Measurements from ENCODE around the gene OSBPL10. TPM values are rescaled to one million over a fixed set of nuclear protein-coding genes. Genes with fewer than 3 reads are reported as not detected.

OSBPL10 gene
- total and polyA plus RNA-seq, 2 of the 4 experiments (the other 2 are of a cell fraction): 9.5 to 10.1 TPM

- H4K5ac ChIP-seq (ENCODE audit: low read depth, low read length): no peak overlapping the region
- WGBS, 2 experiments (ENCODE audit: extremely low coverage in 2 of 2, insufficient read length in 1 of 2): no CpG with 5 or more reads among the region's 4 CpGs
- H2BK5ac ChIP-seq (ENCODE audit: low read depth, low read length, poor library complexity, severe bottlenecking): no peak overlapping the region
- H3K79me1 ChIP-seq (ENCODE audit: low read depth in 1 of 2, low read length in 2 of 2): peaks cover 3 to 4% of the 10 kb centered on the region in 2 experiments; a peak in 2 of 4 replicates
- no peak overlapping the region for H3K27ac ChIP-seq (ENCODE audit: insufficient read depth, low read length)
- no peak overlapping the region for H2BK20ac ChIP-seq (ENCODE audit: low read depth, low read length)
- POLR2A ChIA-PET (ENCODE audit: unreplicated experiment): no interaction called here
- no peak overlapping the region for H2BK120ac ChIP-seq (ENCODE audit: low read depth, low read length)
- BruUV-seq (replicated peaks): no TSS peak
- no peak overlapping the region for H3K18ac ChIP-seq (ENCODE audit: low read depth, low read length)
- TF ChIP-seq FOS (IDR thresholded peaks at IDR 0.05; ENCODE audit: low read depth, low read length) (no peak), CEBPB (IDR thresholded peaks at IDR 0.05; ENCODE audit: low read depth, low read length) (no peak), MAZ (IDR thresholded peaks at IDR 0.05; ENCODE audit: borderline replicate concordance, low read depth, low read length) (no peak), MAFK (IDR thresholded peaks at IDR 0.05; ENCODE audit: low read depth, low read length) (no peak), BHLHE40 (IDR thresholded peaks at IDR 0.05; ENCODE audit: low read depth, low read length) (no peak), RCOR1 (IDR thresholded peaks at IDR 0.05; ENCODE audit: insufficient replicate concordance, low read length) (no peak), USF2 (IDR thresholded peaks at IDR 0.05; ENCODE audit: low read depth, low read length) (no peak), ELK1 (IDR thresholded peaks at IDR 0.05; ENCODE audit: borderline replicate concordance, low read depth, low read length) (no peak), MXI1 (IDR thresholded peaks at IDR 0.05; ENCODE audit: borderline replicate concordance, low read depth, low read length) (no peak), RAD21 (IDR thresholded peaks at IDR 0.05; ENCODE audit: low read length) (no peak), CHD1 (IDR thresholded peaks at IDR 0.05; ENCODE audit: low read depth, low read length) (no peak), POLR2A (IDR thresholded peaks at IDR 0.05; ENCODE audit: low read depth, low read length) (no peak), SMC3 (IDR thresholded peaks at IDR 0.05; ENCODE audit: low read depth, low read length) (no peak), NFE2L2 (IDR thresholded peaks at IDR 0.05; ENCODE audit: low read depth, low read length) (no peak), RFX5 (IDR thresholded peaks at IDR 0.05; ENCODE audit: low read depth, low read length) (no peak)
- TF ChIP-seq, protein P1, sequence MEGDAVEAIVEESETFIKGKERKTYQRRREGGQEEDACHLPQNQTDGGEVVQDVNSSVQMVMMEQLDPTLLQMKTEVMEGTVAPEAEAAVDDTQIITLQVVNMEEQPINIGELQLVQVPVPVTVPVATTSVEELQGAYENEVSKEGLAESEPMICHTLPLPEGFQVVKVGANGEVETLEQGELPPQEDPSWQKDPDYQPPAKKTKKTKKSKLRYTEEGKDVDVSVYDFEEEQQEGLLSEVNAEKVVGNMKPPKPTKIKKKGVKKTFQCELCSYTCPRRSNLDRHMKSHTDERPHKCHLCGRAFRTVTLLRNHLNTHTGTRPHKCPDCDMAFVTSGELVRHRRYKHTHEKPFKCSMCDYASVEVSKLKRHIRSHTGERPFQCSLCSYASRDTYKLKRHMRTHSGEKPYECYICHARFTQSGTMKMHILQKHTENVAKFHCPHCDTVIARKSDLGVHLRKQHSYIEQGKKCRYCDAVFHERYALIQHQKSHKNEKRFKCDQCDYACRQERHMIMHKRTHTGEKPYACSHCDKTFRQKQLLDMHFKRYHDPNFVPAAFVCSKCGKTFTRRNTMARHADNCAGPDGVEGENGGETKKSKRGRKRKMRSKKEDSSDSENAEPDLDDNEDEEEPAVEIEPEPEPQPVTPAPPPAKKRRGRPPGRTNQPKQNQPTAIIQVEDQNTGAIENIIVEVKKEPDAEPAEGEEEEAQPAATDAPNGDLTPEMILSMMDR (conservative IDR thresholded peaks at IDR 0.05; ENCODE audit: low read depth, low read length): no peak
- no peaks in the 10 kb centered on the region for H3K27me3 ChIP-seq (ENCODE audit: control insufficient read depth, insufficient read depth, low read length)
- DNase-seq (no peak), ATAC-seq (ENCODE audit: low read depth) (no peak)
- H3K4me1 ChIP-seq (ENCODE audit: control insufficient read depth, insufficient read depth, low read length): peaks cover 2% of the 10 kb centered on the region; the same call in 1 of the 2 replicates
- no peak overlapping the region for H3K4ac ChIP-seq (ENCODE audit: low read depth, low read length)
- no peak overlapping the region for H2AK9ac ChIP-seq (replicated peaks; ENCODE audit: low read depth, low read length, poor library complexity)
- H4K91ac ChIP-seq (ENCODE audit: insufficient read depth, low read depth, low read length): no peak overlapping the region
- no peak overlapping the region for H3K4me2 ChIP-seq (ENCODE audit: low read depth, low read length)
- no peaks in the 10 kb centered on the region; the same call in 1 of the 2 replicates for H4K20me1 ChIP-seq (ENCODE audit: insufficient read depth, low read length)
- H2AFZ ChIP-seq (replicated peaks; ENCODE audit: low read length, poor library complexity): no peak overlapping the region
- H3K4me3 ChIP-seq (ENCODE audit: insufficient read depth, low read depth, low read length): no peak overlapping the region
- H3K9me3 ChIP-seq (ENCODE audit: control insufficient read depth, insufficient read depth, low read length): no peaks in the 10 kb centered on the region
- no peak overlapping the region for H4K8ac ChIP-seq (ENCODE audit: low read depth in 2 of 2, low read length in 2 of 2)
- H3K23ac ChIP-seq (ENCODE audit: low read depth, low read length): no peak overlapping the region
- peaks cover 6% of the 10 kb centered on the region; the same call in 1 of the 2 replicates for H3K9me1 ChIP-seq (ENCODE audit: insufficient read depth, low read length)
- H2AK5ac ChIP-seq (ENCODE audit: low read depth, low read length): no peak overlapping the region
- H3K56ac ChIP-seq (ENCODE audit: extremely low read depth, insufficient read depth, low read length): no peak overlapping the region
- in situ Hi-C loops (cut with MboI; ENCODE audit: low sequenced_read_pairs) (no loop called here), intact Hi-C loops (cut with micrococcal nuclease) (no loop called here), dilution Hi-C loops (cut with HindIII; ENCODE audit: low sequenced_read_pairs, unreplicated experiment) (no loop called here)
- H3K36me3 ChIP-seq (ENCODE audit: control insufficient read depth, insufficient read depth, low read length): no peaks in the 10 kb centered on the region; the same call in 1 of the 2 replicates
- H3K14ac ChIP-seq (replicated peaks; ENCODE audit: low read depth, low read length): no peak overlapping the region
- CTCF ChIA-PET: no interaction called here
- H2BK15ac ChIP-seq (ENCODE audit: low read depth, low read length): no peak overlapping the region
- no peak overlapping the region for H3K9ac ChIP-seq (ENCODE audit: low read depth, low read length)
Observed at GRCh38 chr3:31882431-31882830, 98.6 kb downstream of the OSBPL10 start.
